Measurements from ENCODE around the gene UBE2D1. TPM values are rescaled to one million over a fixed set of nuclear protein-coding genes. Genes with fewer than 3 reads are reported as not detected.

Gene UBE2D1
- total RNA-seq, 1 donor from 2014 or later: 24.1 TPM

DNA sequence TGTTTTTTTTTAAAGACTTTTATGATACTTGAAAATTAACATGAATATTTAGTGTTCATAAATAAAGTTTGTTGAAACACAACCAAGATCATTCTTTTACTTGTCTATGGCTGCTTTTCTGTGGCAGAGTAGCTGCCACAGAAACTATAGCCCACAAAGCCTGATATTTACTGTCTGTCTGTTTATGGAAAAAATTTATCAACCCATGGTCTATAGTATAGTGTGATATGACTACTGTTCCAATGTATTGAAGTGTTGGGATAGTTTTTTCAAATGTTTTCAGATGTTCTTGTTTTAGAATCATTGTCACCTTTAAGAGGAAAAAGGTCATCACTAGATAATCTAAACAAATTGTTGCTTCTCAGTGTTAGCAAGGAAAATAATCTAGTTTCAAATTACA, 61.3 kb downstream of the UBE2D1 start:
- DNase-seq (ENCODE audit: low read depth): no peak
- Histone ChIP-seq H3K27me3 (ENCODE audit: control insufficient read depth, insufficient read depth, low read length) (no peaks in the 10 kb centered on the region), H3K4me3 (ENCODE audit: low read depth, low read length) (no peak overlapping the region), H3K36me3 (ENCODE audit: control insufficient read depth, insufficient read depth, low read length) (no peaks in the 10 kb centered on the region)
- TF ChIP-seq, protein P1, sequence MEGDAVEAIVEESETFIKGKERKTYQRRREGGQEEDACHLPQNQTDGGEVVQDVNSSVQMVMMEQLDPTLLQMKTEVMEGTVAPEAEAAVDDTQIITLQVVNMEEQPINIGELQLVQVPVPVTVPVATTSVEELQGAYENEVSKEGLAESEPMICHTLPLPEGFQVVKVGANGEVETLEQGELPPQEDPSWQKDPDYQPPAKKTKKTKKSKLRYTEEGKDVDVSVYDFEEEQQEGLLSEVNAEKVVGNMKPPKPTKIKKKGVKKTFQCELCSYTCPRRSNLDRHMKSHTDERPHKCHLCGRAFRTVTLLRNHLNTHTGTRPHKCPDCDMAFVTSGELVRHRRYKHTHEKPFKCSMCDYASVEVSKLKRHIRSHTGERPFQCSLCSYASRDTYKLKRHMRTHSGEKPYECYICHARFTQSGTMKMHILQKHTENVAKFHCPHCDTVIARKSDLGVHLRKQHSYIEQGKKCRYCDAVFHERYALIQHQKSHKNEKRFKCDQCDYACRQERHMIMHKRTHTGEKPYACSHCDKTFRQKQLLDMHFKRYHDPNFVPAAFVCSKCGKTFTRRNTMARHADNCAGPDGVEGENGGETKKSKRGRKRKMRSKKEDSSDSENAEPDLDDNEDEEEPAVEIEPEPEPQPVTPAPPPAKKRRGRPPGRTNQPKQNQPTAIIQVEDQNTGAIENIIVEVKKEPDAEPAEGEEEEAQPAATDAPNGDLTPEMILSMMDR (IDR thresholded peaks at IDR 0.05; ENCODE audit: insufficient read depth, low read length, poor library complexity, severe bottlenecking): no peak

DNA sequence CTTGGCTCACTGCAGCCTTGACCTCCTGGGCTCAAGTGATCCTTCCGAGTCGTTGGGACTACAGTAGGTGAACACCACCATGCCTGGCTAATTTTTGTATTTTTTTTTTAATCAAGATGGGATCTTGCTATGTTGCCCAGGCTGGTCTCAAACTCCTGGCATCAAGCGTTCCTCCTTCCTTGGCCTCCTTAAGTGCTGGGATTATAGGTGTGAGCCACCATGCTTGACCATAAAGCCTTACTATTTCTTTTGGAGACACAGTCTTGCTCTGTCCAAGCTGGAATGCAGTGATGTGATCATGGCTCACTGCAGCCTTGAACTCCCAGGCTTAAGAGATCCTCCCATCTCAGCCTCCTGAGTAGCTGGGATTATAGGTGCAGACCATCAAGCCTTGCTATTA, 63.0 kb downstream of the UBE2D1 start:
- Histone ChIP-seq H3K4me3 (ENCODE audit: low read depth, low read length) (no peak overlapping the region), H3K27me3 (ENCODE audit: control insufficient read depth, insufficient read depth, low read length) (no peaks in the 10 kb centered on the region), H3K36me3 (ENCODE audit: control insufficient read depth, insufficient read depth, low read length) (no peaks in the 10 kb centered on the region)
- DNase-seq (ENCODE audit: low read depth): no peak
- TF ChIP-seq, protein P1 (IDR thresholded peaks at IDR 0.05; ENCODE audit: insufficient read depth, low read length, poor library complexity, severe bottlenecking): no peak

DNA sequence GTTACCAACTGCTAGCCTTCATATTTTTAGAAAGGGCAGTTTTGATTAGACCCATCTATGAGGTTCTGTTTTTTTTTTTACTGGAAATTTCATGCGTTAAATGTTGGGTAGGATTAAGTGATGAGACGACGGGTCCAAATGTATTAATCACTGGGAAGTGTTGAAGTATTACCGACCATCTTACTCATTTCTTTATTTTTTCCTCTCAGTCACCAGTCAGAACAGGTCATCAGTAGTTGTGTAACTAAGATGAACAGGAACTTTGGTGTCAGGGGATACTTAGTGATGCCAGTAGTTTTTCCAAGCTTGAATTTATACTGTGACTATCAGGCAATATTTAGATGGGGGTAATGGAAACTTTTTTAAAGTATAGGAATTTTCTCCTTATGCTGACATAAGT, 64.6 kb downstream of the UBE2D1 start:
- TF ChIP-seq, protein P1 (IDR thresholded peaks at IDR 0.05; ENCODE audit: insufficient read depth, low read length, poor library complexity, severe bottlenecking): no peak

DNA sequence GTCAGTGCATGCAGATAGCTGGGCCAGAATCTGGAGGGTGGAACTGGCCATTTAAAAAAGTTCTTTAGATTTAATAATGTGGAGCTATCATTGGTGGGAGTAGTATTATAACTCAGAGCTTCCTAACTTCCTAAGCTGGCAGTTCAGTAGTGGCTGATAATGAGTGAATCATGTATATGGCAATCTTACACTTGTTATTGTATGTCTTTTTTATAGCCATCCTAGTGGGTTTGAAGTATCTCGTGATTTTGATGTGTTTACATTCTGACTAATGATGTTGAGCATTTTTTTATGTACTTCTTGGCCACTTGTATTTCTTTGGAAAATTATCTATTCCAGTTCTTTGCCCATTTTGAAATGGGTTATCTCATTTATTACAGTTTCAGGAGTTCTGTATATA, 65.8 kb downstream of the UBE2D1 start:
- H3K36me3 ChIP-seq (ENCODE audit: control insufficient read depth, insufficient read depth, low read length): no peaks in the 10 kb centered on the region
- TF ChIP-seq, protein P1 (IDR thresholded peaks at IDR 0.05; ENCODE audit: insufficient read depth, low read length, poor library complexity, severe bottlenecking): no peak
- no peaks in the 10 kb centered on the region for H3K27me3 ChIP-seq (ENCODE audit: control insufficient read depth, insufficient read depth, low read length)
- no peak overlapping the region for H3K4me3 ChIP-seq (ENCODE audit: low read depth, low read length)
- no peak for DNase-seq (ENCODE audit: low read depth)

More for the DNA sequence above, 64.6 kb downstream of the UBE2D1 start:
- Histone ChIP-seq H3K36me3 (ENCODE audit: control insufficient read depth, insufficient read depth, low read length) (no peaks in the 10 kb centered on the region), H3K27me3 (ENCODE audit: control insufficient read depth, insufficient read depth, low read length) (no peaks in the 10 kb centered on the region), H3K4me3 (ENCODE audit: low read depth, low read length) (no peak overlapping the region)
- DNase-seq (ENCODE audit: low read depth): no peak

DNA sequence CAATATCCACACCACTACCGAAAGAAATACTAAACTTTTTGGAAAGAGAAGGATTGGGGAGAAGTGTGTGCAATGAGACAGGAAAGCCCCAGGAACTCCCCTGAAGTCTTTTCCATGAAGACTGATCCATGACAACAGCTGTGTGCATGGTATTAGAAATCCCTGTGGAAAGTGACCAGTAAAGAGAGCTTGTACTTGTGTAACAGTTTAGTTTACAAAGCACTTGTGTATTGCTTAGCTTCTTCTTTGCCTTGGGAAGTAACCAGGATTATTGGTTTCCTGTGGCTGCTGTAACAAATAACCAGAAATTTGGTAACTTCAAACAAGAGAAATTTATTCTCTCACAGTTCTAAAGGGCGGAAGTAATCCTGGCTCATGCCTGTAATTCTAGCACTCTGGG, 69.2 kb downstream of the UBE2D1 start:
- Histone ChIP-seq H3K27me3 (ENCODE audit: control insufficient read depth, insufficient read depth, low read length) (no peaks in the 10 kb centered on the region), H3K4me3 (ENCODE audit: low read depth, low read length) (no peak overlapping the region), H3K36me3 (ENCODE audit: control insufficient read depth, insufficient read depth, low read length) (no peaks in the 10 kb centered on the region)
- no peak for DNase-seq (ENCODE audit: low read depth)
- TF ChIP-seq, protein P1 (IDR thresholded peaks at IDR 0.05; ENCODE audit: insufficient read depth, low read length, poor library complexity, severe bottlenecking): no peak

DNA sequence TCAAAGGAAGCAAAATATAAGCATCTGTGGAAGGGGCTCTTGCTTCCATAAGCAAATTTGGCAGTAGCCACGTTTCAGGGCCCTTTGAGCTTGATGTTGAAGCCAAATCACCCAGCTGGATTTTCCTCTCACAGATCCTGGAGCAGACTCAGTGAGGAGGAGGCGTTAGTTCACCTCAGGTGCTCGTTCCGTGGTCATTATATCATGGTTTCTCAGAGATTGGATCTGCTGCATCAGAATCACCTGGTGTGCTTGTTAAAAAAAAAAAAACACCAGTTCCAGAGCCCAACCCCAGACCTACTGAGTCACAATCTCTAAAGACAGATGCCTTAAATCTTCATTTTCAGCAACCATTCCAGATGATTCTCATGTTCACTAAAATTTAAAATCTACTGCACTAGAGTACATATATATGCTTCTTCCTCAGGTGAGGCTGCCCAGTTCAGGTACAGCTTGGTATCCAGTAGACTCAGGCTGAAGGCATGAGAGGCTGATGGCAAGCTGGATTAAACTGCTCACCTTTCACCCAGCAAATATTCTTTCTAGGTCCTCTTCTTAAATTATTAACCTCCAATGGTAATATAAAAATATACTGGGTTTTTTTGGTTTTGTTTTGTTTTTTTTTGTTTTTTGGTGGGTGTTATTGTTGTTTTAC, 75.3 kb downstream of the UBE2D1 start:
- no peaks in the 10 kb centered on the region for H3K36me3 ChIP-seq (ENCODE audit: control insufficient read depth, insufficient read depth, low read length)
- TF ChIP-seq, protein P1 (IDR thresholded peaks at IDR 0.05; ENCODE audit: insufficient read depth, low read length, poor library complexity, severe bottlenecking): no peak
- H3K4me3 ChIP-seq (ENCODE audit: low read depth, low read length): no peak overlapping the region
- DNase-seq (ENCODE audit: low read depth): no peak
- no peaks in the 10 kb centered on the region for H3K27me3 ChIP-seq (ENCODE audit: control insufficient read depth, insufficient read depth, low read length)

All from kidney epithelial cell (primary cell).